ENCODE measurements around the gene SETD1A.

- TF ChIP-seq CTCF (IDR thresholded peaks at IDR 0.05) (no peak), EZH2 (IDR thresholded peaks at IDR 0.05) (no peak), EZH2phosphoT487 (IDR thresholded peaks at IDR 0.05) (no peak)
Observed at GRCh38 chr16:30931068-30931650, 26.4 kb upstream of the SETD1A start.
